Cardiac muscle cell (in vitro differentiated cells and primary cell): ENCODE measurements around the gene RAB10. TPM values are rescaled to one million over a fixed set of nuclear protein-coding genes. Genes with fewer than 3 reads are reported as not detected.

ENCODE experiments used
- DNase-seq, 2 donors: peaks; one replicate each; pipeline versions ENCODE4 v3.0.0 to v3.0.0-alpha.2; 2010 to 2017; ENCODE audit warnings: low read depth in 1 of 2, low spot score in 1 of 2
- H3K27ac ChIP-seq: fragments of 200-600 bp; sonication (generic); 2 replicates; pipeline ENCODE4 v1.5.1; 2016
- H3K27me3 ChIP-seq: fragments of 200-600 bp; sonication (generic); 2 replicates; pipeline ENCODE4 v1.6.0; 2016; ENCODE audit warnings: control low read depth
- H3K36me3 ChIP-seq: fragments of 200-600 bp; sonication (generic); 2 replicates; pipeline ENCODE4 v1.5.1; 2016; ENCODE audit warnings: control low read depth
- H3K4me1 ChIP-seq: fragments of 200-600 bp; sonication (generic); 2 replicates; pipeline ENCODE4 v1.8.1; 2017; ENCODE audit warnings: low read depth, mild to moderate bottlenecking, mixed run types
- H3K4me3 ChIP-seq: fragments of 200-600 bp; sonication (generic); 2 replicates; pipeline ENCODE4 v1.5.1; 2016; ENCODE audit warnings: mild to moderate bottlenecking
- H3K9me3 ChIP-seq: fragments of 200-600 bp; sonication (generic); 2 replicates; pipeline ENCODE4 v1.5.1; 2017; ENCODE audit warnings: low read depth, mild to moderate bottlenecking, control low read depth
- CTCF ChIP-seq: IDR thresholded peaks from 2 replicates; pipeline ENCODE4 v1.5.1; 2012; ENCODE audit warnings: low read depth, mild to moderate bottlenecking, low read length
- polyA plus RNA-seq: library from polyadenylated mRNA; unstranded; fragments of >200 nt; fragmentation: Nextera tagmentation; extraction: Ambion mirVana; gene quantifications from 2 replicates; pipeline ENCODE4 v1.2.1, GENCODE V29; 2016
- total RNA-seq: library from RNA; depleted of rRNA; stranded (reverse); fragments of >200 nt; gene quantifications from 2 replicates; pipeline ENCODE4 v1.2.3, GENCODE V29; 2016

The RAB10 gene
- total and polyA plus RNA-seq, 2 experiments from 2014 or later = 75.9 to 145 TPM

- Histone ChIP-seq H3K4me3 (no peak overlapping the region), H3K4me1 (peaks cover 3% of the 10 kb centered on the region), H3K9me3 (no peaks in the 10 kb centered on the region), H3K36me3 (no peaks in the 10 kb centered on the region), H3K27me3 (no peaks in the 10 kb centered on the region), H3K27ac (no peak overlapping the region)
- no peak for TF ChIP-seq CTCF
- no peak for DNase-seq
These were observed 40.8 kb downstream of the RAB10 start for GRCh38 chr2:26074676-26075075.

GRCh38 chr2:26075173-26075572 is 41.3 kb downstream of the RAB10 start:
- no peak for TF ChIP-seq CTCF
- Histone ChIP-seq H3K4me1 (peaks cover 3% of the 10 kb centered on the region), H3K4me3 (no peak overlapping the region)

GRCh38 chr2:26076001-26076587 is 42.2 kb downstream of the RAB10 start:
- Histone ChIP-seq H3K27me3 (no peaks in the 10 kb centered on the region), H3K9me3 (no peaks in the 10 kb centered on the region), H3K4me1 (peaks cover 3% of the 10 kb centered on the region), H3K4me3 (no peak overlapping the region), H3K27ac (no peak overlapping the region), H3K36me3 (no peaks in the 10 kb centered on the region)
- no peak for DNase-seq
- no peak for TF ChIP-seq CTCF

More at GRCh38 chr2:26075173-26075572, 41.3 kb downstream of the RAB10 start:
- DNase-seq = no peak
- no peaks in the 10 kb centered on the region for H3K36me3 ChIP-seq
- no peak overlapping the region for H3K27ac ChIP-seq
- H3K27me3 ChIP-seq = no peaks in the 10 kb centered on the region
- no peaks in the 10 kb centered on the region for H3K9me3 ChIP-seq

- H3K27ac ChIP-seq = no peak overlapping the region
- DNase-seq = no peak
- peaks cover 3% of the 10 kb centered on the region for H3K4me1 ChIP-seq
- no peak for TF ChIP-seq CTCF
- H3K27me3 ChIP-seq = no peaks in the 10 kb centered on the region
- no peaks in the 10 kb centered on the region for H3K36me3 ChIP-seq
- H3K4me3 ChIP-seq = no peak overlapping the region
- H3K9me3 ChIP-seq = no peaks in the 10 kb centered on the region
These were observed 43.4 kb downstream of the RAB10 start for GRCh38 chr2:26077291-26077690.

GRCh38 chr2:26078939-26079338 is 45.1 kb downstream of the RAB10 start:
- Histone ChIP-seq H3K36me3 (no peaks in the 10 kb centered on the region), H3K27me3 (no peaks in the 10 kb centered on the region), H3K4me1 (peaks cover 3% of the 10 kb centered on the region), H3K4me3 (no peak overlapping the region), H3K9me3 (no peaks in the 10 kb centered on the region), H3K27ac (no peak overlapping the region)
- no peak for TF ChIP-seq CTCF
- DNase-seq = no peak
